ENCODE measurements around the gene ABCC3.

Gene ABCC3

GRCh38 chr17:50627782-50628601, 6.7 kb upstream of the ABCC3 start:
- no peak for DNase-seq (ENCODE audit: low read depth)

GRCh38 chr17:50629902-50630301, 4.8 kb upstream of the ABCC3 start:
- DNase-seq (ENCODE audit: low read depth) = no peak

- peak; percentile 37 for DNase-seq (ENCODE audit: low read depth)
Measured at GRCh38 chr17:50630524-50631194, 4.0 kb upstream of the ABCC3 start.

GRCh38 chr17:50631195-50631907, 3.3 kb upstream of the ABCC3 start:
- no peak for DNase-seq (ENCODE audit: low read depth)

- DNase-seq (ENCODE audit: low read depth) = no peak
Measured at GRCh38 chr17:50631908-50632571, 2.6 kb upstream of the ABCC3 start.

GRCh38 chr17:50632637-50633036, 2.0 kb upstream of the ABCC3 start:
- DNase-seq (ENCODE audit: low read depth) = no peak

GRCh38 chr17:50633683-50634082, 998 bp upstream of the ABCC3 start:
- DNase-seq (ENCODE audit: low read depth) = no peak

GRCh38 chr17:50634915-50635731, 442 bp downstream of the ABCC3 start:
- DNase-seq (ENCODE audit: low read depth) = no peak

GRCh38 chr17:50635732-50635981, 976 bp downstream of the ABCC3 start:
- no peak for DNase-seq (ENCODE audit: low read depth)

GRCh38 chr17:50635982-50636803, 1.5 kb downstream of the ABCC3 start:
- DNase-seq (ENCODE audit: low read depth) = no peak

- DNase-seq (ENCODE audit: low read depth) = no peak
Measured at GRCh38 chr17:50636804-50637195, 2.1 kb downstream of the ABCC3 start.

- no peak for DNase-seq (ENCODE audit: low read depth)
Measured at GRCh38 chr17:50637829-50638605, 3.3 kb downstream of the ABCC3 start.

- no peak for DNase-seq (ENCODE audit: low read depth)
Measured at GRCh38 chr17:50638606-50638965, 3.9 kb downstream of the ABCC3 start.

GRCh38 chr17:50638966-50639713, 4.5 kb downstream of the ABCC3 start:
- DNase-seq (ENCODE audit: low read depth) = no peak

- no peak for DNase-seq (ENCODE audit: low read depth)
Measured at GRCh38 chr17:50640686-50641351, 6.1 kb downstream of the ABCC3 start.

- no peak for DNase-seq (ENCODE audit: low read depth)
Measured at GRCh38 chr17:50641357-50641756, 6.7 kb downstream of the ABCC3 start.

GRCh38 chr17:50642071-50642721, 7.5 kb downstream of the ABCC3 start:
- no peak for DNase-seq (ENCODE audit: low read depth)

Data from stimulated activated CD8-positive, alpha-beta memory T cell treated with anti-CD3 and anti-CD28 coated beads, Interleukin-15, amount 100 ng/mL, for 1 hour (primary cell).